GM12872 (cell line): ENCODE results near the gene ANTXR1.

Experiments used
- CTCF ChIP-seq: IDR thresholded peaks from 3 replicates; pipeline ENCODE4 v1.5.1; 2011; ENCODE audit warnings: low read depth, mild to moderate bottlenecking, low read length, moderate library complexity; ENCODE audit not compliant: insufficient read depth

Gene ANTXR1

DNA sequence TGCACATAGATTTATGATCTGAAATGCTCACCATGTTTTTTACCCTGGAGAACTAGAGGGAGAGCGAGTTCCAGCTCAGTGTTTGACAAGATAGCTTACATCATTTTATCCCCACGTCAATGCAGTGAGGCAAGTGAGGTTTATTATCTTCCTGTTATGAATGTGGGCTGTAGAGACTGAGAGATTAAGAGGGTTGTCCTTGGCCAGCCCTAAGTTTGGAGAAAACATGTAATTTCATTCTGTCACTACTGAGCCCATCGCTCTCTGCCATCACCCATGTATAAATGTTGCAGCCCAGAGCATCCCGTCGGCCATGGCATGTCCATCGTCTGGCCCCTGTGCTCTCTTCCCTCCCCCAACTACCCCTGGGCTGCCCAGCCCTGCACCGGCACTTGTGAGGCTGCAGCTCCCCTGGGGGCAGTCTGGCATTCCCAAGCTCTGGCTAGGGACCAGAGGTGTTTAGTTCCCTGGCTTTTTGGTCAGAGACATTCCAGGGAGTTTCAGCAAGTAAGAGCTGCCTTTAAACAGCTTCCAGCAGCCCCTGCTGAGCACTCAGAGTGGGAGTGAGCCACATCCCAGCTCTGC lies 136.7 kb downstream of the ANTXR1 start:
- no peak for TF ChIP-seq CTCF

GRCh38 chr2:69151931-69152330 lies 139.0 kb downstream of the ANTXR1 start:
- no peak for TF ChIP-seq CTCF

DNA sequence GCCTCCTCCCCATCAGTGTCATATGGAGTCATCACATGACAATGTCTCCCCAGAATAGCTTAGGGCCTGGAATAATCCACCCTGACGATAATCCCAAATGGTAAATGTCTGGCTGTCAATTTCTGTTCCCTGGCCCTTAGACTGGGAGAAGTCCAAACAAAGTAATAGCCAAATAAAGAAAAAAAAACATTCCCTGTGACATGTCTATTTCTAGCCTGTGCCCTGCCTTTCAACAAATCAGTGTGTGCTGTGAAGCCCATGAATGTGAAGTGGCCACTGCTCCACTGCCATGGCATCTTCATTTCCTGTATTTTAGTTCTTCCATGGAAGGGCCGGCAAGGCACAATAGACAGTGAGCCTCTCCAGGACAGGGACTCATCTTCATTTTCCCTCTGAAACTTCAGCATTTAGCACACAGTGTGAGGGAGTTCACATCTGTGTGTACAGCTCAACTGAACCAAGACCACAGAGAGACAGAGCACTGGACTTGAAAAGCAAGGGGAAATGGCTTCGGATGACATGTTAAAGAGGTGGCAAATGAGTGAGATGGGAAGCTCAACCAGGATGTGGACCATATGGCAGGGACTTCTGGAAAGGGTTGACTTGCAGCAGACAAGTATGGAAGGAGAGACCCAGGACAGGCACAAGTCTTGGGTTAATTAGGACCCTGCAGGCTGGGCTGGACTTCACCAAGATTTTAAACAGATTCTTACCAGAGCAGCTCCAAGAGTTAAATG lies 140.0 kb downstream of the ANTXR1 start:
- no peak for TF ChIP-seq CTCF

- no peak for TF ChIP-seq CTCF
Observed at GRCh38 chr2:69154106-69154505, 141.1 kb downstream of the ANTXR1 start.

DNA sequence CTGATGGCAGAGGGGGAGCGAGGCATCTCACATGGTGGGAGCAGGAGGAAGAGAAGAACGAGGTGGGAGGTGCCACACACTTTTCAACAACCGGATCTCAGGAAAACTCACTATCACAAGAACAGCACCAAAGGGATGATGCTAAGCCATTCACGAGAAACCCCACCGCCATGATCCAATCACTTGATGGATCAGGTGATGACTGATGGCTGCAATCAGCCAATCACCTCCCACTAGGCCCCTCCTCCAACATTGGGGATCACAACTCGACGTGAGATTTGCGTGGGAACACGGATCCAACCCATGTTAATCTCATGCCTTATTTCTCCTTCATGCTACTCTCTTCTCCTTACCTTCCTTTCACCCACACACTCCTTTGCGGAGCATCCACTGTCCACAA lies 143.6 kb downstream of the ANTXR1 start:
- TF ChIP-seq CTCF = no peak

GRCh38 chr2:69157441-69157840 lies 144.5 kb downstream of the ANTXR1 start:
- no peak for TF ChIP-seq CTCF

- TF ChIP-seq CTCF = no peak
Observed at GRCh38 chr2:69159986-69160385, 147.0 kb downstream of the ANTXR1 start.
